ENCODE data around the gene GPHN.

- TF ChIP-seq RCOR1 (IDR thresholded peaks at IDR 0.05; ENCODE audit: low read length): no peak
- no peak for TF ChIP-seq NRF1 (IDR thresholded peaks at IDR 0.05; ENCODE audit: low read depth, low read length)
- TF ChIP-seq MAX (IDR thresholded peaks at IDR 0.05; ENCODE audit: low read depth): no peak
- no peak for TF ChIP-seq ZBTB33 (IDR thresholded peaks at IDR 0.05; ENCODE audit: borderline replicate concordance, low read depth)
- TF ChIP-seq, protein P1, sequence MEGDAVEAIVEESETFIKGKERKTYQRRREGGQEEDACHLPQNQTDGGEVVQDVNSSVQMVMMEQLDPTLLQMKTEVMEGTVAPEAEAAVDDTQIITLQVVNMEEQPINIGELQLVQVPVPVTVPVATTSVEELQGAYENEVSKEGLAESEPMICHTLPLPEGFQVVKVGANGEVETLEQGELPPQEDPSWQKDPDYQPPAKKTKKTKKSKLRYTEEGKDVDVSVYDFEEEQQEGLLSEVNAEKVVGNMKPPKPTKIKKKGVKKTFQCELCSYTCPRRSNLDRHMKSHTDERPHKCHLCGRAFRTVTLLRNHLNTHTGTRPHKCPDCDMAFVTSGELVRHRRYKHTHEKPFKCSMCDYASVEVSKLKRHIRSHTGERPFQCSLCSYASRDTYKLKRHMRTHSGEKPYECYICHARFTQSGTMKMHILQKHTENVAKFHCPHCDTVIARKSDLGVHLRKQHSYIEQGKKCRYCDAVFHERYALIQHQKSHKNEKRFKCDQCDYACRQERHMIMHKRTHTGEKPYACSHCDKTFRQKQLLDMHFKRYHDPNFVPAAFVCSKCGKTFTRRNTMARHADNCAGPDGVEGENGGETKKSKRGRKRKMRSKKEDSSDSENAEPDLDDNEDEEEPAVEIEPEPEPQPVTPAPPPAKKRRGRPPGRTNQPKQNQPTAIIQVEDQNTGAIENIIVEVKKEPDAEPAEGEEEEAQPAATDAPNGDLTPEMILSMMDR (IDR thresholded peaks at IDR 0.05): no peak
- TF ChIP-seq TAF1 (IDR thresholded peaks at IDR 0.05; ENCODE audit: borderline replicate concordance, low read depth, low read length): no peak
- TF ChIP-seq IRF3 (IDR thresholded peaks at IDR 0.05; ENCODE audit: low read depth, low read length): no peak
- TF ChIP-seq RAD21 (IDR thresholded peaks at IDR 0.05; ENCODE audit: low read length): no peak
Measured at GRCh38 chr14:66496188-66496807, 11.6 kb upstream of the GPHN start.

All from SK-N-SH (cell line).